Liver (tissue), 3 donors: Measurements from ENCODE around the gene CSMD2.

ENCODE experiments used
- ATF3 ChIP-seq: IDR thresholded peaks from 2 replicates; pipeline ENCODE4 v1.6.1; 2016; ENCODE audit warnings: antibody characterized with exemption
- CTCF ChIP-seq: fragments of 150-350 bp; IDR thresholded peaks from 2 replicates; pipeline ENCODE4 v1.5.1; 2017; ENCODE audit warnings: improper control_type of control experiment, low read depth, low read length; ENCODE audit not compliant: missing input control
- EGR1 ChIP-seq, 2 donors: IDR thresholded peaks; 2 replicates each; pipeline ENCODE4 v1.6.1; 2016 to 2018; ENCODE audit warnings: antibody characterized with exemption in 2 of 2, low read depth in 2 of 2
- FOXA2 ChIP-seq: IDR thresholded peaks from 2 replicates; pipeline ENCODE4 v1.6.1; 2016; ENCODE audit warnings: antibody characterized with exemption
- GABPA ChIP-seq, 2 donors: IDR thresholded peaks in 1 of 2; conservative IDR thresholded peaks in 1 of 2; 2 replicates each; pipeline ENCODE4 v1.6.1; 2016; ENCODE audit warnings: antibody characterized with exemption in 2 of 2, mild to moderate bottlenecking in 1 of 2, moderate library complexity in 1 of 2
- JUND ChIP-seq, 2 donors: IDR thresholded peaks; 2 replicates each; pipeline ENCODE4 v1.6.1; 2016; ENCODE audit warnings: antibody characterized with exemption in 2 of 2
- MAX ChIP-seq: IDR thresholded peaks from 2 replicates; pipeline ENCODE4 v1.6.1; 2016; ENCODE audit warnings: antibody characterized with exemption
- RAD21 ChIP-seq, 2 donors: IDR thresholded peaks; 2 replicates each; pipeline ENCODE4 v1.6.1; 2016; ENCODE audit warnings: antibody characterized with exemption in 2 of 2, mild to moderate bottlenecking in 2 of 2
- SP1 ChIP-seq: IDR thresholded peaks from 2 replicates; pipeline ENCODE4 v1.6.1; 2018; ENCODE audit warnings: antibody characterized with exemption, mild to moderate bottlenecking
- donor health status: healthy.
- donor health status: healthy.

GRCh38 chr1:34050709-34051485, 114.1 kb downstream of the CSMD2 start:
- TF ChIP-seq CTCF: no peak
- no peak for TF ChIP-seq GABPA (IDR thresholded peaks at IDR 0.05 in 1 of 2, conservative IDR thresholded peaks at IDR 0.05 in 1 of 2)
- TF ChIP-seq EGR1 (IDR thresholded peaks at IDR 0.05; ENCODE audit: low read depth in 2 of 2): no peak
- no peak for TF ChIP-seq MAX
- no peak for TF ChIP-seq RAD21 (IDR thresholded peaks at IDR 0.05)
- no peak for TF ChIP-seq SP1
- TF ChIP-seq FOXA2: no peak
- no peak for TF ChIP-seq JUND (IDR thresholded peaks at IDR 0.05)
- TF ChIP-seq ATF3: no peak
